Inflammatory macrophage (primary cell): ENCODE data around the gene KDM4B.

Experiments
- DNase-seq, 2 donors: peaks; one replicate each; pipeline ENCODE4 v3.0.0-alpha.2; 2020 to 2022

KDM4B gene

GRCh38 chr19:4984438-4984990 is 15.6 kb downstream of the KDM4B start:
- DNase-seq = no peak

GRCh38 chr19:4985551-4985991 is 16.7 kb downstream of the KDM4B start:
- no peak for DNase-seq

GRCh38 chr19:4986056-4986455 is 17.1 kb downstream of the KDM4B start:
- no peak for DNase-seq

GRCh38 chr19:4986471-4986891 is 17.6 kb downstream of the KDM4B start:
- DNase-seq = no peak

- no peak for DNase-seq
Observed at GRCh38 chr19:4987256-4987655, 18.3 kb downstream of the KDM4B start.

GRCh38 chr19:4987692-4988370 is 18.9 kb downstream of the KDM4B start:
- no peak for DNase-seq

- DNase-seq = no peak
Observed at GRCh38 chr19:4988770-4989251, 19.9 kb downstream of the KDM4B start.

GRCh38 chr19:4990306-4990705 is 21.4 kb downstream of the KDM4B start:
- no peak for DNase-seq

- DNase-seq = no peak
Observed at GRCh38 chr19:4991538-4991937, 22.6 kb downstream of the KDM4B start.

- no peak for DNase-seq
Observed at GRCh38 chr19:4991996-4992698, 23.2 kb downstream of the KDM4B start.

- DNase-seq = no peak
Observed at GRCh38 chr19:4993683-4994082, 24.8 kb downstream of the KDM4B start.

GRCh38 chr19:4996701-4997100 is 27.8 kb downstream of the KDM4B start:
- no peak for DNase-seq

GRCh38 chr19:4997297-4997696 is 28.4 kb downstream of the KDM4B start:
- DNase-seq = no peak

- no peak for DNase-seq
Observed at GRCh38 chr19:5000120-5000611, 31.3 kb downstream of the KDM4B start.

- DNase-seq = peak; percentile 35 to 48
Observed at GRCh38 chr19:5001615-5002014, 32.7 kb downstream of the KDM4B start.

- DNase-seq = no peak
Observed at GRCh38 chr19:5002143-5002542, 33.2 kb downstream of the KDM4B start.

GRCh38 chr19:5003781-5004180 is 34.9 kb downstream of the KDM4B start:
- no peak for DNase-seq

- no peak for DNase-seq
Observed at GRCh38 chr19:5005096-5005495, 36.2 kb downstream of the KDM4B start.

- no peak for DNase-seq
Observed at GRCh38 chr19:5006201-5006600, 37.3 kb downstream of the KDM4B start.

- DNase-seq = no peak
Observed at GRCh38 chr19:5006821-5007220, 37.9 kb downstream of the KDM4B start.

GRCh38 chr19:5011476-5012238 is 42.7 kb downstream of the KDM4B start:
- DNase-seq = no peak

- DNase-seq = no peak
Observed at GRCh38 chr19:5012688-5013457, 44.0 kb downstream of the KDM4B start.
